ENCODE measurements around the gene MYL12B. TPM values are rescaled to one million over a fixed set of nuclear protein-coding genes. Genes with fewer than 3 reads are reported as not detected.
A peak's percentile ranks its signal among the peaks of the same experiment; 100 is the strongest.
"Not testable (repeated sequence)": the region's sequence is repeated elsewhere in the genome, so short reads cannot be mapped to it uniquely, and the experiment has no call there.

MYL12B gene
- total RNA-seq, 1 donor from 2014 or later: 689 TPM

GRCh38 chr18:3262234-3263131 lies 550 bp downstream of the MYL12B start:
- peak; percentile 46 for DNase-seq (ENCODE audit: low read depth)

- DNase-seq (ENCODE audit: low read depth): no peak
Observed at GRCh38 chr18:3263132-3263700, 1.3 kb downstream of the MYL12B start.

DNA sequence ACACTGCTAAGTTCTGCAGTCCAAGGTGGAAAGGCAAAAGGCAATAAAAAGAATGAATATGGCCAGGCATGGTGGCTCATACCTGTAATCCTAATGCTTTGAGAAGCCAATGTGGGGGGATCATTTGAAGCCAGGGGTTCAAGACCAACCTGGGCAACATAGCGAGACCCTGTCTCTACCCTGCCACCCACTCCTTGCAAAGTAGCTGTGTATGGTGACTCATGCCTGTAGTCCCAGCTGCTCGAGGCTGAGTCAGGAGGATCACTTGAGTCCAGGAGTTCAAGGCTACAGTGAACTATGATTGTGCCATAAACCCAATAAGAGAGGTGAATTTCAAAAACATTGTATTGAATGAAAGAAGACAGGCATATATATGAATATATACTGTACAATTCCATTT lies 2.4 kb downstream of the MYL12B start:
- no peak for DNase-seq (ENCODE audit: low read depth)

GRCh38 chr18:3265564-3266033 lies 3.7 kb downstream of the MYL12B start:
- DNase-seq (ENCODE audit: low read depth): peak; percentile 57

GRCh38 chr18:3266062-3266608 lies 4.2 kb downstream of the MYL12B start:
- DNase-seq (ENCODE audit: low read depth): no peak

DNA sequence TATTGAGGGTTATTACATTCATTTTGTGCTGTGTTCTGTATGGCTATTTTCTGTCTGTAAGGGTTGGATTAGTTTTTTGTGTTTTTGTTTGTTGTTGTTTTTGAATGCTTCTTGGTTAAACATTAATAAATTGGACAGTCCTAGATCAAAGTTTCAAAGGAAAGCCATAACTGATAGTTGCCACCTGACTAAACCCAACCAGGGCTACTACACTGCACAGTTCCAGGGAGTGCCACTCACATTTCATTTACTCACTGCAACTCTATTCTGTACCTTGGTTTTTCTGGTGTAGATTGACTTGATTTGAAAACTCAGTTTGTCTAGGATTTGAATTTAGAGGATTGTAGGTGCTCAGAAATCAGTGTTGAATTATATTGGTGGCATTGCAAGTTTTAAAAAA lies 6.4 kb downstream of the MYL12B start:
- DNase-seq (ENCODE audit: low read depth): no peak

DNA sequence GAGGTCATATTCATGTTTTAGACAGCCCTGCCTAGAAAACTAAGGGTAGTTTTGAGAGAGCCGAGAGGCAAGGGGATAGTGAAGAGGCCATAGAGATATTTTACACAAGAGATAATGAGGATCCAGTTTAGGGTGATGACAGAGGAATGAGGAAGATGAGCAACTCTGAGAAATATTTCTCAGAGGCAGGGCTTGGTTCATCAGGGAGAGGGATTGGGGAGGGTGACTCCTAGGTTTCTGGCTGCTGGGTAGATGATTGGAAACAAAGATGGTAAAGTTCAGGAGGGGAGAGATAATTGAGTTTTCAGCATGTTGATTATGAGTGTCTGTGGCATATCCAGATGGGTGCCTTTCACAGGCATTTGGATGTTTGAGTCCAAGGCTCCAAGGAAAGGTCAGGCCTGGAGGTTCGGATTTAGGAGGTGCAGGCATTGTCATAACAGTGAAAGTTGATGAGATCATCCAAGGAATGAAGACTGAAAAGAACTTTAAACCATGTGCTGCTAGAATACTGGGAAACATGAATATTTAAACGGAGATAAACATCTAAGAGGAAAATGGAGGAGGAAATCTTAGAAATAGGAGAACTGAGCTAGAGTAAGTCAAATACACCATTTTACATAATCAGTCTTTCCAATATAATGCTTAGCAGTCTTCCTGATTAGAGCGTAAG lies 7.4 kb downstream of the MYL12B start:
- DNase-seq (ENCODE audit: low read depth): no peak

GRCh38 chr18:3269914-3270299 lies 8.0 kb downstream of the MYL12B start:
- DNase-seq (ENCODE audit: low read depth): no peak

DNA sequence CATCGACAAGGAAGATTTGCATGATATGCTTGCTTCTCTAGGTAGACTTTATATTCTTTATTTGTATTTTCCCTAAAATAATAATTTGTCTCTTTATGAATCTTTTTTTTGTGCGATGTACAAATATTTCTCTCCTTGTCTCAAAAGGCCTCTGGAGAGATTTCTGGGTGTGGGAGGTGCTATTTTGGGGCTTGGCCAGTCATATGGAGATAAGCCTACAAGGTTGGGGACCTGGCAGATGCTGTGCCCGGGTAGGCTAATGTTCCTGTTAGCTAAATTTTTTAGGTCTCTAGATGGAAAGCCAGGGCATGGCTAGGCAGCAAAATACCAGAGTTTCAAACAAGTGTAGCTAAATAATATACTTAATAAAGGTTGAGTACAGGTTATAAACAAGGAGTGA lies 11.1 kb downstream of the MYL12B start:
- DNase-seq (ENCODE audit: low read depth): no peak

GRCh38 chr18:3277643-3278213 lies 15.8 kb downstream of the MYL12B start:
- not testable (repeated sequence) for DNase-seq (ENCODE audit: low read depth)

DNA sequence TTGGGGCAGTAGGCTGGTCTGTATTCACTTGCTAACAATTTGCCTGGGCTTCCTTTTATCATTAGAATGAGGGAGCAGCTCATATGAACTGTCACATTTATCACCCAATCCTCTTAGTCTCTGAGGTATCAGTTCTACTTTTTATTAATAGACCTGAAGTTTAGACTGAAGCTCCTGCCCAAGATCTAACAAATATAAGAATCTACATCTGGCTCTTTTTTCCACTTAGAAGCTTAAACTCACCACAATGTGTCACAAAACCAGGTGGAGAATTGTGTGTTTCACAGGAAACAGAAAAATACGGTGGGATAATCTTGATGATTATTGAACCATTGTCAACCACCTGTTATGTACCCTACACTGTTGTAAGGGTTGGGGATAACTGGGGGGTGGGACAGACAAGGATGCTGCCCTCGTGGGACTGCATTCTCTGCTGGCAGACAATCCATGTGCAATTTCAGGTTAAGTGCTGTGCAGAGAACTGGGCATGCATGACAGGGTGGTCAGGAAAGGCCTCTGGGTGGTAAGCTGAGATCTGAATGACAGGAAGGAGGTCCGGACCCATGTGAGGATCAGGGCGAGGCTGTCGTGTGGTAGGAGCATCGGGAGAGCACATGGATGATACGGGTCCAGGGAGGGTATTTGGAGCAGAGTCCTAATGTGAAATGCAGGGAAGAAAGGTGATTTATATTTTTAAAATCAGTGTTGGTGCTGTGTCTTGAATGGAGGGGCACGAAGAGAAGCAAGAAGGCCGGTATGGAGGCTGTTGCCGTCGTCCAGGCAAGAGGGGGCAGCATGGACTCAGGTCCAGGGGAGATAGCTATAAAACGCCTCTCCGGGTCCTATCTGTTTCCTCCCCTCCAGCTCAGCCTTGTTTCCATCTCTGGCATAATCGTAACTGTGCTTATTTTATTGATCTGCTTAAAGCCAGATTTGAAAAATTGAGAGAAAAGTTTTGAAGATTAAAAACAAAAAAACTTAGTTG lies 17.6 kb downstream of the MYL12B start:
- DNase-seq (ENCODE audit: low read depth): no peak

GRCh38 chr18:3281456-3282400 lies 19.8 kb downstream of the MYL12B start:
- DNase-seq (ENCODE audit: low read depth): peak; percentile 81

GRCh38 chr18:3283253-3283863 lies 21.4 kb downstream of the MYL12B start:
- DNase-seq (ENCODE audit: low read depth): no peak

DNA sequence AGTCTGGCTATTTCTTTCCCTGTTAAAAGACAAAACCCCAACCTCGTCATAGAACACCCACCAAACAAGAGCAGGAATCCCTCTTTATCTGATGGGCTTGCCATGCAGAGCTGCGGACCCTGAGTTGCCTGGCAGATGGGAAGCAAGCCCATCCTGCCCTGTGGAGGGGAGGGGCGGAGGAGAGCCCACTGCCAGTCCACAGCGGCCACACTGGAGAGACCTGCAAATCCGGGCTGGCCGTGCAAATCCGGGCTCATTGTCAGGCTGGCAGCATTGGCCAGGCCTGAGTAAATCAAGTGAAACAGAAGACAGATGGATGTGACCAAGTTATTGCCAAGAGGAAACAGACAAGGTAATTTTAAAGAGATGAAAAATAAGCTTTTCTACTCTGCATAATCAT lies 22.0 kb downstream of the MYL12B start:
- no peak for DNase-seq (ENCODE audit: low read depth)

- no peak for DNase-seq (ENCODE audit: low read depth)
Observed at GRCh38 chr18:3284501-3284900, 22.6 kb downstream of the MYL12B start.

DNA sequence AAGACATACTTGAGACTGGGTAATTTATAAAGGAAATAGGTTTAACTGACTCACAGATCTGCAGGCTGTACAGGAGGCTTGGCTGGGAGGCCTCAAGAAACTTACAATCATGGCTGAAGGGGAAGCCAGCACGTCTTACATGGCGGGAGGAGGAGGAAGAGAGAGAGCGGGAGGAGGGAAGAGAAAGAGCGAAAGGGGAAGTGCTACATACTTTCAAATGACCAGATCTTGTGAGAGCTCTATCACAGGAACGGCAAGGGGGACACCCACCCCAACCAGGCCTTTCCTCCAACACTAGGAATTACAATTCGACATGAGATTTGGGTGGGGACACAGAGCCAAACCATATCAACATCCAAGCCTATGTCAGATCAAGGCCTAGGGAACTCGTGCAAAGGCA lies 24.2 kb downstream of the MYL12B start:
- no peak for DNase-seq (ENCODE audit: low read depth)

DNA sequence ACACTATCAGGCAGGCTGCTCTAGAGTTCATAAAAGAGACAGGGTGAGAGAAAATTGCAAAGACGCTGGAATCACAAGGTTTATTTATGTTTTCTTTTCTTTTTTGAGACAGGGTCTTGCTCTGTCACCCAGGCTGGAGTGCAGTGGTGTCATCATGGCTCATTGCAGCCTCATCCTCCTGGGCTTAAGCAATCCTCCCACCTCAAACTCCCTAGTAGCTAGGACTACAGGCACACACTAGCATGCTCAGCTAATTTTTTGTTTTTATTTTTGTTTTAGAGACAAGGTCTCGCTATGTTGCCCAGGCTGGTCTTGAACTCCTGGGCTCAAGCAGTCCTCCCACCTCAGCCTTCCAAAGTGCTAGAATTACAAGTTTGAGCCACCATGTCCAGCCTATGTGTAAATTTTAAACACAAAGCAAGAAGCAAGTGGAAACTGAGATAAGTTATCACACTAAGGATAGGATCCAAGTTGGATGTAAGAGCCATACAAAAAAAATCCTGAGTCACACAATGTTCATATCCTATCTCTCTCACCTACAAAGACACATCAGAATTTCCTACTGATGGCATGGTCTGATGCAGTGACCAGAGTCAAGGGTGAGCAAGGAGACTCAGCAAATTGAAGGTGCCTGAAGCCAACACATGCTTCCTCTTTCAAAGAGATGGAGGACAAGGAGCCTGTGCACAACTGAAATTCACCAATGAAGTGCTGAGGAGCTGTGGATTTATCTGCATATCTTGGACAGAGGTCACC lies 31.4 kb downstream of the MYL12B start:
- no peak for DNase-seq (ENCODE audit: low read depth)

- peak; percentile 65 for DNase-seq (ENCODE audit: low read depth)
Observed at GRCh38 chr18:3294435-3295080, 32.6 kb downstream of the MYL12B start.

Measured in renal cortical epithelial cell (primary cell).